H1 (cell line): ENCODE data around the gene SIGLEC7. TPM values are rescaled to one million over a fixed set of nuclear protein-coding genes. Genes with fewer than 3 reads are reported as not detected.

ENCODE experiments used
- CTCF ChIA-PET: fragments of 300-600 bp; sonication (Branson Sonifier 250); formaldehyde crosslinking; loops from one replicate; lab custom pipeline; 2021; ENCODE audit not compliant: partially characterized antibody; lab: Charles Lee
- POLR2A ChIA-PET: fragments of 300-600 bp; sonication (Branson Sonifier 250); formaldehyde crosslinking; loops from one replicate; lab custom pipeline; 2021; ENCODE audit warnings: inconsistent platforms; ENCODE audit not compliant: partially characterized antibody; lab: Charles Lee
- DNase-seq, 2 experiments: peaks; one replicate each; pipeline versions ENCODE4 v3.0.0 to v3.0.0-alpha.2; 2010 to 2022; ENCODE audit warnings: low spot score in 2 of 2, low read depth in 1 of 2, mixed read lengths in 1 of 2
- FAIRE-seq: peaks from 2 replicates; lab custom pipeline; 2011; peaks lifted over from hg19 to GRCh38; lab: Jason Lieb, UNC
- H2AFZ ChIP-seq: 2 replicates; pipeline ENCODE4 v1.8.1; 2012; ENCODE audit warnings: low read length, inconsistent platforms
- H2AK5ac ChIP-seq: 2 replicates; pipeline ENCODE4 v1.6.1; 2013; ENCODE audit warnings: low read depth, low read length
- H2BK120ac ChIP-seq: replicated peaks from 2 replicates; pipeline ENCODE3; 2013; ENCODE audit warnings: low read depth, low read length, inconsistent platforms
- H2BK12ac ChIP-seq: 2 replicates; pipeline ENCODE4 v1.6.1; 2013; ENCODE audit warnings: low read depth, low read length
- H2BK15ac ChIP-seq: 2 replicates; pipeline ENCODE4 v1.6.1; 2013; ENCODE audit warnings: low read length
- H2BK20ac ChIP-seq: 2 replicates; pipeline ENCODE4 v1.6.1; 2013; ENCODE audit warnings: low read length
- H2BK5ac ChIP-seq: 2 replicates; pipeline ENCODE4 v1.6.1; 2013; ENCODE audit warnings: low read depth, low read length
- H3K14ac ChIP-seq: 2 replicates; pipeline ENCODE4 v1.6.1; 2013; ENCODE audit warnings: inconsistent platforms; ENCODE audit not compliant: insufficient read length
- H3K18ac ChIP-seq: 2 replicates; pipeline ENCODE4 v1.6.1; 2013; ENCODE audit warnings: low read length; ENCODE audit errors: extremely low read depth
- H3K23ac ChIP-seq: 2 replicates; pipeline ENCODE4 v1.6.1; 2013; ENCODE audit warnings: inconsistent platforms; ENCODE audit not compliant: insufficient read length
- H3K23me2 ChIP-seq: 2 replicates; pipeline ENCODE4 v1.6.1; 2013; ENCODE audit warnings: low read depth, low read length
- H3K27ac ChIP-seq: 2 replicates; pipeline ENCODE4 v1.6.1; 2011; ENCODE audit warnings: low read depth, low read length, inconsistent platforms
- H3K27me3 ChIP-seq, 4 experiments: replicated peaks in 1 of 4; 1 replicate in 1 of 4; 2 replicates in 3 of 4; pipeline versions ENCODE4 v1.6.1 to v1.8.1; 2011 to 2013; ENCODE audit warnings: low read length in 3 of 4, mild to moderate bottlenecking in 3 of 4, inconsistent platforms in 2 of 4, mixed read lengths in 2 of 4, moderate library complexity in 1 of 4; ENCODE audit not compliant: control insufficient read depth in 3 of 4, insufficient read depth in 3 of 4; ENCODE audit errors: extremely low read depth in 1 of 4
- H3K36me3 ChIP-seq, 4 experiments: 2 replicates each; pipeline versions ENCODE4 v1.6.1 to v1.8.1; 2011 to 2013; ENCODE audit warnings: mild to moderate bottlenecking in 4 of 4, low read length in 3 of 4, moderate library complexity in 2 of 4, control low read depth in 1 of 4, inconsistent platforms in 1 of 4; ENCODE audit not compliant: insufficient read depth in 4 of 4, control insufficient read depth in 2 of 4
- H3K4ac ChIP-seq: replicated peaks from 2 replicates; pipeline ENCODE3; 2013; ENCODE audit warnings: low read length, low read depth, mixed read lengths, inconsistent platforms; ENCODE audit not compliant: insufficient read length
- H3K4me1 ChIP-seq, 4 experiments: replicated peaks in 1 of 4; 1 replicate in 1 of 4; 2 replicates in 3 of 4; pipeline versions ENCODE4 v1.6.1 to v1.8.1; 2011 to 2013; ENCODE audit warnings: low read length in 3 of 4, inconsistent platforms in 2 of 4, mixed read lengths in 1 of 4; ENCODE audit not compliant: insufficient read depth in 4 of 4, control insufficient read depth in 3 of 4
- H3K4me2 ChIP-seq, 2 experiments: 2 replicates each; pipeline versions ENCODE4 v1.6.1 to v1.8.1; 2011 to 2013; ENCODE audit warnings: low read depth in 2 of 2, low read length in 2 of 2, control low read depth in 1 of 2, inconsistent platforms in 1 of 2, mild to moderate bottlenecking in 1 of 2; ENCODE audit not compliant: insufficient read depth in 1 of 2
- H3K4me3 ChIP-seq, 4 experiments: fragments of 200-600, 300-600 bp in 1 of 4; sonication (generic), shearing (Covaris generic), sonication (Bioruptor Twin) in 1 of 4; 2 replicates each; pipeline versions ENCODE4 v1.5.1 to v1.8.1; 2011 to 2016; ENCODE audit warnings: low read length in 4 of 4, low read depth in 3 of 4, control low read depth in 2 of 4, inconsistent platforms in 2 of 4, mild to moderate bottlenecking in 2 of 4, mixed read lengths in 1 of 4, moderate library complexity in 1 of 4; ENCODE audit not compliant: insufficient read depth in 2 of 4; ENCODE audit errors: extremely low read depth in 1 of 4
- H3K56ac ChIP-seq: replicated peaks from 2 replicates; pipeline ENCODE3; 2013; ENCODE audit warnings: low read depth, mild to moderate bottlenecking, mixed read lengths, low read length, inconsistent platforms; ENCODE audit not compliant: insufficient read length
- H3K79me1 ChIP-seq: 2 replicates; pipeline ENCODE4 v1.6.1; 2013; ENCODE audit warnings: low read depth, low read length, control low read depth
- H3K79me2 ChIP-seq, 2 experiments: 2 replicates each; pipeline versions ENCODE4 v1.6.1 to v1.8.1; 2012 to 2013; ENCODE audit warnings: low read length in 2 of 2, mild to moderate bottlenecking in 2 of 2, inconsistent platforms in 1 of 2; ENCODE audit not compliant: insufficient read depth in 2 of 2, control insufficient read depth in 1 of 2
- H3K9ac ChIP-seq, 4 experiments: replicated peaks in 1 of 4; 1 replicate in 1 of 4; 2 replicates in 3 of 4; pipeline versions ENCODE4 v1.6.1 to v1.8.1; 2011 to 2013; ENCODE audit warnings: low read depth in 3 of 4, low read length in 3 of 4, control low read depth in 2 of 4, mild to moderate bottlenecking in 2 of 4, moderate library complexity in 2 of 4, inconsistent platforms in 1 of 4; ENCODE audit errors: extremely low read depth in 1 of 4
- H3K9me3 ChIP-seq, 2 experiments: 2 replicates each; pipeline versions ENCODE4 v1.6.1 to v1.8.1; 2012 to 2013; ENCODE audit warnings: mild to moderate bottlenecking in 2 of 2, moderate library complexity in 2 of 2, control low read depth in 1 of 2, inconsistent platforms in 1 of 2, low read depth in 1 of 2, low read length in 1 of 2, mixed read lengths in 1 of 2; ENCODE audit not compliant: insufficient read depth in 2 of 2
- H4K20me1 ChIP-seq, 2 experiments: replicated peaks in 1 of 2; 2 replicates each; pipeline versions ENCODE3 to v1.8.1; 2011 to 2013; ENCODE audit warnings: inconsistent platforms in 2 of 2, low read length in 2 of 2, mild to moderate bottlenecking in 1 of 2; ENCODE audit not compliant: insufficient read depth in 2 of 2, control insufficient read depth in 1 of 2
- H4K5ac ChIP-seq: 2 replicates; pipeline ENCODE4 v1.6.1; 2013; ENCODE audit warnings: low read length, low read depth, mixed read lengths, inconsistent platforms; ENCODE audit not compliant: insufficient read length
- H4K8ac ChIP-seq: 2 replicates; pipeline ENCODE4 v1.8.0; 2013; ENCODE audit warnings: mild to moderate bottlenecking, moderate library complexity, low read length, inconsistent platforms; ENCODE audit not compliant: insufficient read depth; ENCODE audit errors: extremely low read depth
- H4K91ac ChIP-seq: replicated peaks from 2 replicates; pipeline ENCODE3; 2013; ENCODE audit warnings: low read length, mixed read lengths, inconsistent platforms; ENCODE audit not compliant: insufficient read length
- CEBPB ChIP-seq: IDR thresholded peaks from 2 replicates; pipeline ENCODE4 v1.6.1; 2012; ENCODE audit warnings: low read depth, low read length
- CHD2 ChIP-seq: IDR thresholded peaks from 2 replicates; pipeline ENCODE4 v1.6.1; 2012; ENCODE audit warnings: low read length, improper control_type of control experiment
- E2F6 ChIP-seq: IDR thresholded peaks from 2 replicates; pipeline ENCODE4 v1.6.1; 2012; ENCODE audit warnings: inconsistent platforms
- FOSL1 ChIP-seq: IDR thresholded peaks from 2 replicates; pipeline ENCODE4 v1.6.1; 2011; ENCODE audit warnings: mild to moderate bottlenecking, low read depth, low read length, moderate library complexity; ENCODE audit not compliant: insufficient read depth
- RAD21 ChIP-seq, 2 experiments: IDR thresholded peaks in 1 of 2; conservative IDR thresholded peaks in 1 of 2; 2 replicates each; pipeline ENCODE4 v1.6.1; 2011; ENCODE audit warnings: low read depth in 2 of 2, low read length in 2 of 2, improper control_type of control experiment in 1 of 2, inconsistent platforms in 1 of 2, mild to moderate bottlenecking in 1 of 2, moderate library complexity in 1 of 2
- SIN3A ChIP-seq, 2 experiments: IDR thresholded peaks in 1 of 2; conservative IDR thresholded peaks in 1 of 2; 2 replicates each; pipeline ENCODE4 v1.6.1; 2011 to 2012; ENCODE audit warnings: low read length in 2 of 2, improper control_type of control experiment in 1 of 2, low read depth in 1 of 2, mild to moderate bottlenecking in 1 of 2
- SIRT6 ChIP-seq: IDR thresholded peaks from one replicate; pipeline ENCODE4 v1.7.1; 2012; ENCODE audit warnings: low read length, inconsistent platforms
- TBP ChIP-seq: IDR thresholded peaks from 2 replicates; pipeline ENCODE4 v1.6.1; 2011; ENCODE audit warnings: low read depth, low read length, improper control_type of control experiment
- YY1 ChIP-seq: IDR thresholded peaks from 2 replicates; pipeline ENCODE4 v1.6.1; 2011; ENCODE audit warnings: low read depth, mild to moderate bottlenecking, low read length
- WGBS, 2 experiments: shearing (Covaris generic) in 1 of 2; methylation state at CpG; one replicate each; pipeline versions ENCODE4 v1.1.6 to v1.1.7; 2013 to 2015; ENCODE audit warnings: low lambda C conversion rate in 2 of 2, mixed read lengths in 2 of 2, inconsistent platforms in 1 of 2, low coverage in 1 of 2, missing lambda C conversion rate in 1 of 2; ENCODE audit not compliant: insufficient replicate concordance in 2 of 2, insufficient coverage in 1 of 2, insufficient read length in 1 of 2; ENCODE audit errors: extremely low coverage in 1 of 2, missing lambda C conversion rate in 1 of 2; 5-methylcytosine and 5-hydroxymethylcytosine counted together
- polyA plus RNA-seq, 7 experiments: library from polyadenylated mRNA; depleted of rRNA in 3 of 7; stranded (reverse) in 5 of 7; unstranded in 2 of 7; fragments of >200 nt in 5 of 7; fragments of 200-250 nt in 2 of 7; gene quantifications; 1 replicate in 5 of 7; 2 replicates in 1 of 7; 4 replicates in 1 of 7; pipeline versions ENCODE4 v1.2.1 to v1.2.3, GENCODE V29; 2011 to 2013; ENCODE audit warnings: missing spikeins in 2 of 7, mixed read lengths in 2 of 7
- total RNA-seq: library from RNA; stranded (reverse); fragmentation: NEBNext Ultra II Directional; extraction: Animal tissue kit (Norgen Biotek cat#: 25700); gene quantifications from 2 replicates; pipeline ENCODE4 v1.2.1, GENCODE V29; 2021

SIGLEC7 gene
- total and polyA plus RNA-seq, 2 of the 8 experiments (the other 6 are each of a cell fraction or from before 2014, with no cell fraction given), result not detected

GRCh38 chr19:51138549-51138979 lies 3.5 kb upstream of the SIGLEC7 start:
- no peak overlapping the region for H3K14ac ChIP-seq
- H3K4me2 ChIP-seq, result no peak overlapping the region
- no peak for TF ChIP-seq CHD2
- no peak for TF ChIP-seq YY1
- no peak for TF ChIP-seq SIRT6
- TF ChIP-seq RAD21 (IDR thresholded peaks at IDR 0.05 in 1 of 2, conservative IDR thresholded peaks at IDR 0.05 in 1 of 2; ENCODE audit: low read depth in 2 of 2, low read length in 2 of 2), result no peak
- TF ChIP-seq E2F6, result no peak
- no peak for TF ChIP-seq CEBPB
- TF ChIP-seq SIN3A (conservative IDR thresholded peaks at IDR 0.05 in 1 of 2, IDR thresholded peaks at IDR 0.05 in 1 of 2; ENCODE audit: low read depth in 1 of 2, low read length in 2 of 2), result no peak
- no peak for TF ChIP-seq TBP
- no peak for TF ChIP-seq FOSL1
- H3K4ac ChIP-seq, result no peak overlapping the region
- POLR2A ChIA-PET, result interaction anchor here (1.1 kb wide), 1 partner anchor 10 kb away, joined by 4 read pairs; no protein-coding TSS in a partner anchor
- no peak for FAIRE-seq
- WGBS, 2 experiments, result 92% methylated on average over 6 of the region's 6 CpGs; no CpG with 5 or more reads in 1 of the 2 experiments
- no peaks in the 10 kb centered on the region for H3K27me3 ChIP-seq
- DNase-seq, result no peak
- H2BK12ac ChIP-seq, result no peak overlapping the region
- no peak overlapping the region for H4K8ac ChIP-seq
- H2BK120ac ChIP-seq, result no peak overlapping the region
- H3K4me3 ChIP-seq, result no peak overlapping the region
- CTCF ChIA-PET, result interaction anchor here (1.2 to 1.6 kb wide), 3 partner anchors 8 to 301 kb away, joined by 3 to 6 read pairs (median 4); no protein-coding TSS in a partner anchor
- no peaks in the 10 kb centered on the region for H3K23me2 ChIP-seq
- H3K18ac ChIP-seq, result no peak overlapping the region
- no peaks in the 10 kb centered on the region for H4K20me1 ChIP-seq
- no peaks in the 10 kb centered on the region for H3K9me3 ChIP-seq
- H3K9ac ChIP-seq, result no peak overlapping the region
- no peak overlapping the region for H2AFZ ChIP-seq
- H3K56ac ChIP-seq, result no peak overlapping the region
- no peak overlapping the region for H2BK5ac ChIP-seq
- no peak overlapping the region for H2BK20ac ChIP-seq
- H3K79me2 ChIP-seq, result no peaks in the 10 kb centered on the region
- H3K36me3 ChIP-seq, result no peaks in the 10 kb centered on the region
- no peak overlapping the region for H3K23ac ChIP-seq
- H2AK5ac ChIP-seq, result no peak overlapping the region
- H3K27ac ChIP-seq, result no peak overlapping the region
- H2BK15ac ChIP-seq, result no peak overlapping the region
- no peak overlapping the region for H4K5ac ChIP-seq
- no peaks in the 10 kb centered on the region for H3K79me1 ChIP-seq
- H3K4me1 ChIP-seq, result peaks cover 6 to 14% (median 8%) of the 10 kb centered on the region in 4 experiments; a peak in 5 of 7 replicates
- no peak overlapping the region for H4K91ac ChIP-seq
